Lung (tissue), 12 donors: Measurements from ENCODE around the gene ACACA. TPM values are rescaled to one million over a fixed set of nuclear protein-coding genes. Genes with fewer than 3 reads are reported as not detected.

Experiments
- ATAC-seq: fragments of 200-7000 bp; cut with Tn5 transposase; one replicate; pipeline ENCODE4 v1.9.1; 2020; ENCODE audit warnings: moderate number of reproducible peaks; ENCODE audit not compliant: insufficient read depth, low FRiP score
- DNase-seq, 3 donors: peaks; one replicate each; pipeline ENCODE4 v3.0.0-alpha.2; 2013 to 2017
- H3K27ac ChIP-seq, 2 donors: one replicate each; pipeline ENCODE4 v1.5.1; 2013; ENCODE audit warnings: mild to moderate bottlenecking in 2 of 2, moderate library complexity in 2 of 2, control low read depth in 1 of 2, inconsistent platforms in 1 of 2, low read depth in 1 of 2, low read length in 1 of 2
- H3K27me3 ChIP-seq, 3 donors: one replicate each; pipeline ENCODE4 v1.5.1; 2013; ENCODE audit warnings: low read length in 2 of 3; ENCODE audit not compliant: control insufficient read depth in 3 of 3, insufficient read depth in 3 of 3
- H3K36me3 ChIP-seq, 4 donors: one replicate each; pipeline ENCODE4 v1.5.1; 2013; ENCODE audit warnings: low read length in 4 of 4, mild to moderate bottlenecking in 1 of 4, moderate library complexity in 1 of 4; ENCODE audit not compliant: control insufficient read depth in 4 of 4, insufficient read depth in 4 of 4
- H3K4me1 ChIP-seq, 5 donors: one replicate each; pipeline ENCODE4 v1.5.1; 2013; ENCODE audit warnings: low read length in 5 of 5, mild to moderate bottlenecking in 2 of 5, moderate library complexity in 1 of 5; ENCODE audit not compliant: control insufficient read depth in 5 of 5, insufficient read depth in 5 of 5
- H3K4me3 ChIP-seq: one replicate; pipeline ENCODE4 v1.5.1; 2013; ENCODE audit warnings: mild to moderate bottlenecking, control low read depth, moderate library complexity
- H3K9ac ChIP-seq, 2 donors: one replicate each; pipeline ENCODE4 v1.5.1; 2013; ENCODE audit warnings: low read length in 2 of 2, control low read depth in 1 of 2; ENCODE audit not compliant: insufficient read depth in 1 of 2
- H3K9me3 ChIP-seq, 4 donors: one replicate each; pipeline ENCODE4 v1.5.1; 2013; ENCODE audit warnings: low read length in 3 of 4, mild to moderate bottlenecking in 1 of 4, moderate library complexity in 1 of 4; ENCODE audit not compliant: control insufficient read depth in 4 of 4, insufficient read depth in 3 of 4
- WGBS, 2 donors: extraction: QIAGEN DNeasy Blood & Tissue Kit; methylation state at CpG; one replicate each; pipeline ENCODE4 v1.1.7; 2013; 5-methylcytosine and 5-hydroxymethylcytosine counted together
- polyA plus RNA-seq, 2 donors: library from polyadenylated mRNA; stranded (reverse); fragments of 200-250 nt; gene quantifications; one replicate each; pipeline ENCODE4 v1.2.1, GENCODE V29; 2013
- total RNA-seq, 2 donors: library from RNA; depleted of rRNA in 1 of 2; stranded (reverse); fragments of >200 nt in 1 of 2; gene quantifications; one replicate each; pipeline ENCODE4 v1.2.1, GENCODE V29; 2014 to 2021
- TF ChIP-seq, protein P1 (sequence below): IDR thresholded peaks from 2 replicates; pipeline ENCODE4 v1.5.1; 2012; ENCODE audit warnings: mild to moderate bottlenecking; ENCODE audit errors: control extremely low read depth, extremely low read depth
- donor health status: control.
- donor health status: control.
- donor health status: Bipolar disorder and iron deficiency.
- donor health status: healthy.
- donor health status: DM: yes; HTN: yes; CAD: no.

ACACA gene
- total and polyA plus RNA-seq, 4 donors = 26.0 to 111 (median 55.6) TPM

DNA sequence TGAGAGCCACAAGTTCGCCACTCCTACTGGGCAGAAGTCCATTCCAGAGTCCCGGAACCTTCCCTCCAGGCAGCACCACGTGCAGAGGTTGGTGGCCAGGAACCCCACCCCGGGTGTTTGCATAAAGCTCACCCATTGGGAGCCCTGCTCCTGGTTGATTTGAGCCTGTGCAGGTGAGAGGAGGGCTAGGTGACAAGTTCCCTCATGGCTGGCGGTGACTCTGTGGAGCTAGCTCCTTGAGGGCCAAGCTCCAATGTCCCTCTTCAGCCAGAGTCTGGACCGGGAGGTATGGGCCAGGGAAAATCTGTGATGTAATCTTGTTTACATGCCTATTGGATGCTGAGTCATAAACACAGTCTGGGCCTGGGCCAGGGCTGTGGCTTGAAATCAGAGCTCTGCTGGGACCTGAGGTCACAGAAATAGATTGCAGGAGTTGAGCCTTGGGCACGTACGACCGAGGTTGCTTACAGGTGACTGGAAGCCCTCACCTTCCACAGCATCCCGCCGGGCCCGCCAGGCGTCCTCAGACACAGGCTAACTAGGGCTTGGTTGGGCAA lies 339.0 kb downstream of the ACACA start:
- DNase-seq = peak; percentile 30 to 73 (median 50)

DNA sequence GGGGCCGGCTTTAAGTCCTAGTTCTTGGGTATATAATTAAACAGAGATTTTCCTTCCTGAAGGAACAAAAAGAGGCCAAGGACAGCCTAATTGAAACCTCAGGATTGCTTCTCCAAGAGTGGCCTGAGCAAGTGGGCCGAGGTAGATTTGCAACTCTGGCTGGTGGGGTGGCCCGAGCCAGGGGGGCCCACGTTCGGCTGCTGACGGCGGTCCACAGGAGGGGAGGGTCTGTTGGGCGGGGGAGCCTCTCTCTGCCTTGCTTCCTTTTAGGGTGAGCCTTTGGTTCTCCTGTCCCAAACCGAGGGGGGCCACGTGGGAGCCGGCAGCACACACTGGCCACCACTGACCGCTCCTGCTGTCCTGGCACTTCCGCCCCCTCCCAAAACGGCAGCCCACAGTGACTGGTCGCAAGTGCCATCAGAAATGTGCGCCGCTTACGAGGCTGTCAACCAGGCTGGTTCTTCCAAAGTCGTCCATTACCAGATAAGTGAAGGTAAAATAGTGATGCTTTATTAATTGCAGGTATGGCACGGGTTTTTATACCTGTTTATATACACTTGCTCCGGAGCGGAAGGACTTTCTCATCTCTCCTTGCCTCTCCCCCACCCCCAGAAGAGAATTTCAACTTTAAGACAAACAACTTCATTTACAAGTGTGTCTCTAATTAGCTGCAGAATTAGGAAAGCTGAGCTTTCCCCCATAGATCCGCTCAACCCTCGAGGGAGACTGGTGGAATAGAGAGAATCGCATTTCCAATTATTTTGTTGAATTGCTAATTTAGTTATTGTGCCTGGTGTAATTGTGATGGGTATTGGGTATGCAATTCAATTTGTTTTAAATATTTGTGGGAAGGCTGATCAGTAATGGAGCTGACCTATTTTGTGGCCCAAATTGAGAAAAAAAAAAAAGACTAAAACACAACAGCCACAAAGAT lies 340.0 kb downstream of the ACACA start:
- TF ChIP-seq, protein P1, sequence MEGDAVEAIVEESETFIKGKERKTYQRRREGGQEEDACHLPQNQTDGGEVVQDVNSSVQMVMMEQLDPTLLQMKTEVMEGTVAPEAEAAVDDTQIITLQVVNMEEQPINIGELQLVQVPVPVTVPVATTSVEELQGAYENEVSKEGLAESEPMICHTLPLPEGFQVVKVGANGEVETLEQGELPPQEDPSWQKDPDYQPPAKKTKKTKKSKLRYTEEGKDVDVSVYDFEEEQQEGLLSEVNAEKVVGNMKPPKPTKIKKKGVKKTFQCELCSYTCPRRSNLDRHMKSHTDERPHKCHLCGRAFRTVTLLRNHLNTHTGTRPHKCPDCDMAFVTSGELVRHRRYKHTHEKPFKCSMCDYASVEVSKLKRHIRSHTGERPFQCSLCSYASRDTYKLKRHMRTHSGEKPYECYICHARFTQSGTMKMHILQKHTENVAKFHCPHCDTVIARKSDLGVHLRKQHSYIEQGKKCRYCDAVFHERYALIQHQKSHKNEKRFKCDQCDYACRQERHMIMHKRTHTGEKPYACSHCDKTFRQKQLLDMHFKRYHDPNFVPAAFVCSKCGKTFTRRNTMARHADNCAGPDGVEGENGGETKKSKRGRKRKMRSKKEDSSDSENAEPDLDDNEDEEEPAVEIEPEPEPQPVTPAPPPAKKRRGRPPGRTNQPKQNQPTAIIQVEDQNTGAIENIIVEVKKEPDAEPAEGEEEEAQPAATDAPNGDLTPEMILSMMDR = no peak
- no peaks in the 10 kb centered on the region for H3K36me3 ChIP-seq
- peaks cover 0 to 5% (median 0%) of the 10 kb centered on the region in 5 donors for H3K4me1 ChIP-seq
- H3K27me3 ChIP-seq = peaks cover 0 to 12% (median 10%) of the 10 kb centered on the region in 3 donors
- no peak overlapping the region for H3K9ac ChIP-seq
- H3K27ac ChIP-seq = no peak overlapping the region
- no peak for ATAC-seq
- H3K4me3 ChIP-seq = no peak overlapping the region
- WGBS, 2 donors = 55 to 63% methylated on average over 23 to 25 of the region's 25 CpGs
- H3K9me3 ChIP-seq = peaks cover 0 to 1% (median 0%) of the 10 kb centered on the region in 4 donors
- no peak for DNase-seq

More for the DNA sequence above, 339.0 kb downstream of the ACACA start:
- Histone ChIP-seq H3K27ac (no peak overlapping the region), H3K4me3 (no peak overlapping the region), H3K9ac (no peak overlapping the region), H3K9me3 (peaks cover 0 to 1% (median 0%) of the 10 kb centered on the region in 4 donors), H3K4me1 (peaks cover 0 to 5% (median 0%) of the 10 kb centered on the region in 5 donors), H3K27me3 (peaks cover 0 to 12% (median 10%) of the 10 kb centered on the region in 3 donors), H3K36me3 (no peaks in the 10 kb centered on the region)
- TF ChIP-seq, protein P1 = no peak
- 67 to 79% methylated on average over 13 of the region's 13 CpGs for WGBS, 2 donors
- ATAC-seq = no peak

DNA sequence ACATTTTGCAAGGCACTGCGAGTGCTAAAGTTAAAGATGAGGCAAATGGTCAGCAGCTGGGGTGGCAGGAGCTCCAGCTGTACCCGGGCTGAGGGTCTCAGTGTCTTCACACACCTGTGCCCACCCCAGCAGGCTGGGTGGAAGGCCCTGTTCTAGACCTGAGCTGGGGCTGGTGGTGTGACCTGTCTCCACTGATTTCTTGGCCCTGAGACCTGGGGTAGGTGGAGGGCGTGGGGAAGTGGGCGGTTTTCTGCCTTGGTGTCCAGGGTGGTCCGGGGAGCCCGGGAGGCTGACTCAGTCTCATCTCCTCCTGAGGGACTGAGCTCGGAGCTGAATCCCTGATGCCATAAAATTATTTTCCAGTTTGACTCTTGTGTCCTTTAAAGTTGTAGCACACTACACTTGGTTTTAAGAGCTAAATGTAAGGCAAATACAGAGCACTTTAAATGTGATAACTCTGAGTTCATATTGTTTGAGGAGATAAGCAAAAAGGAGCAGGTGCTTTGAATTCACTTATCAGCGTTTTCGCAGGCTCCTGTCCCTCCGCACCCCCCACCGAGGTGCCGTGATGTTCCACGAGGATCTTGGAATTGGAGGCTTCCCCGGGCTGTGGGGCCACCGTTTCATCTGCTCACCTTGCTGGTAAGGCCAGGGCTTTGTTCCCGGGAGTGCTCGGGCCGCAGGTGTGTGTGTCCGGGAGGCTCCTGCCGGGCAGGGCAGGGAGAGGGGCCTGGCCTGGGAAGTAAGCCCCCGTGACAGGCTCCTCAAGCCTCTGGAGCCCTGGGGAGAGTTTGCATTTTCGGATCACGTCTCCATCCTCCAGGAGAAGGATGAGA lies 340.9 kb downstream of the ACACA start:
- no peaks in the 10 kb centered on the region for H3K36me3 ChIP-seq
- peaks cover 0 to 8% (median 0%) of the 10 kb centered on the region in 5 donors for H3K4me1 ChIP-seq
- 46 to 63% methylated on average over 23 of the region's 23 CpGs for WGBS, 2 donors
- no peak for DNase-seq
- H3K9me3 ChIP-seq = peaks cover 0 to 1% (median 0%) of the 10 kb centered on the region in 4 donors
- TF ChIP-seq, protein P1 = no peak
- no peak overlapping the region for H3K27ac ChIP-seq
- ATAC-seq = no peak
- H3K4me3 ChIP-seq = no peak overlapping the region
- peaks cover 0 to 12% (median 10%) of the 10 kb centered on the region in 3 donors for H3K27me3 ChIP-seq
- no peak overlapping the region for H3K9ac ChIP-seq
